GM12874 (cell line): ENCODE data around the gene HK1.

ENCODE experiments used
- CTCF ChIP-seq: IDR thresholded peaks from 2 replicates; pipeline ENCODE4 v1.5.1; 2011; ENCODE audit warnings: low read depth, mild to moderate bottlenecking, control low read depth, low read length, moderate library complexity; ENCODE audit not compliant: insufficient read depth

The HK1 gene

GRCh38 chr10:69449841-69450240, 171.5 kb downstream of the HK1 start:
- TF ChIP-seq CTCF: peak; percentile 53

GRCh38 chr10:69451209-69451783, 173.0 kb downstream of the HK1 start, which contains the start of gene TSPAN15:
Gene TSPAN15, plus strand, starts transcription at chr10:69451465. Its CDS starts 130 bp downstream, at chr10:69451595.
- no peak for TF ChIP-seq CTCF
